GM21717 (cell line): ENCODE data around the gene PHACTR4.
"Not testable (repeated sequence)": the region's sequence is repeated elsewhere in the genome, so short reads cannot be mapped to it uniquely, and the experiment has no call there.

Experiments
- ATAC-seq: cut with Tn5 transposase; IDR thresholded peaks from one replicate; pipeline ENCODE4 v1.9.1; 2021; ENCODE audit warnings: mild to moderate bottlenecking, moderate library complexity; ENCODE audit not compliant: unreplicated experiment

PHACTR4 gene

DNA sequence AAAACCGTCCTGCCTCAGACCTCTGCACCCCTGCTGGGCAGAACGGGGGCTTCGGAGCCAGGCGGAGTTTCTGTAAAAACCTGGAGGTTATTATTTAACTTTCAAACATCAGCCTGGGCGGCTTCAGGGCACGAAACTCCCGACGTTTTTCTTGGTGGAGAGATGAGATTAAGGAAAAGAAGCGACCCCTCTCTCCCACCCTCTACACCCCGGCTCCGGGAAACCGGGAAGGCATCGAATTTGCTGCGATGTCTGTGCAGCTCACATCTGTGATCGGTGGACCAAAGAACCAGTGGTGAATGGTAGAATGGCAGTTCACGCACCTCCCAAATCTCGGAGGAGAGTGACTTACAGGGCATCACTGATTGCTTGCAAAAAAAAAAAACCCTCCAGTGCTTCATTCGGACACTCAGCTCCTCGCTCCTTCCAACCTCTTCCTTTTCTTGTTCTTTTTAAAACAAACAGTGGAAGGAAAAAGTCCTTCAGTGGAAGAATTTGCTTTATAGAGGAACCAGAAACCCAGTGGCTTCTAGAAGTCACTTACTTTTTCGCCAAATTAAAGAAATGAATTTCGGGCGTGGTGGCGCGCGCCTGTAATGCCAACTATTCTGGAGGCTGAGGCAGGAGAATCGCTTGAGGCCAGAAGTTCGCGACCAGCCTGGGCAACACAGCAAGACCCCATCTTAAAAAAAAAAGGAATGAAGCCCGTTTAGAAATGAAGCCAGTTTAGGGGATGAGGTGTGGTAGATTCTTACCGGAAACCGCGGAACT, 884 bp downstream of the PHACTR4 start:
- ATAC-seq: peak; percentile 12

DNA sequence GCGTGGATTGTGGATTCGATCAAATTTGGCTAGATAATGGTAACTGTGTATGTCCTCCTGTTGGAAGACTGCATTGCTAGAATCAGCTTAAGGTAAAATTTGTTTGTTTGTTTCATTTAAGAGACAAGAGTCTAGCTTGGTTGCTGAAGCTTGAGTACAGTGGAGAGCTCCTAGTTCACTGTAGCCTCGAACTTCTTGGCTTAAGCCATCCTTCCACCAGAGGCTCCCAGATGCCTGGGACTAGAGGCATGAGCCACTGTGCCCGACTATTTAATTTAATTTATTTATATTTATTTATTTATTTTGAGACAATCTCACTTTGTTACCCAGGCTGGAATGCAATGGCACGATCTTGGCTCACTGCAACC, 1.5 kb downstream of the PHACTR4 start:
- no peak for ATAC-seq

DNA sequence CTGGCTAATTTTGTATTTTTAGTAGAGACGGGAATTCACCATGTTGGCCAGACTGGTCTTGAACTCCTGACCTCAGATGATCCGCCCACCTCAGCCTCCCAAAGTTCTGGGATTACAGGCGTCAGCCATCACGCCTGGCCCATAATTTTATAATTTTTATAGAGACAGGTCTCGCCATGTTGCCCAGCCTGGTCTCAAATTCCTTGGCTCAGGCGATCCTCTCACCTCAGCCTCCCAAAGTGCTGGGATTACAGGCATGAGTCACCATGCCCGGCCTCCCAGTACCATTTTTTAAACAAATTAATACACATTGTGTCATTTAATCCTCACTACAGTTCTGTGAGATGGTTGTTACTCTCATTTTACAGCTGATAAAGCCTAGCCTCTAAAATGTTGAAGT, 3.9 kb downstream of the PHACTR4 start:
- ATAC-seq: not testable (repeated sequence)

DNA sequence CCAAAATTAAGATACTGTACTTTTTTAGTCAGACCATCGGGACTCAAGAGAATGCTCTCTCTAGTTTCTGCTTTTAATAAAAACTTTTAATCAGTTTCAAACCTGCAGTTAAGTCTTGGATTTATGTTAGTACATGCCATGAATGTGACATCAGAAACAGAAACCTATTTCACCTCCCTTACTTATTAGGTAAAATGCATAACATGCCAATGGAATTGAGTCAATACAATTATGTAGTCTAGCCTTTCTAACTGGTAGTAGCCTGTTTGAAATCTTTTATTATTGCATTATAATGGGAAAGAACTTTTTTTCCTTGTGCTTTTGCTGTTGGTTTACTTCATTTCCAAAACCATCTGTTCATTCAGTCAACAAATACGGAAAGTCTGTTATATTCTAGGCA, 4.8 kb downstream of the PHACTR4 start:
- no peak for ATAC-seq

DNA sequence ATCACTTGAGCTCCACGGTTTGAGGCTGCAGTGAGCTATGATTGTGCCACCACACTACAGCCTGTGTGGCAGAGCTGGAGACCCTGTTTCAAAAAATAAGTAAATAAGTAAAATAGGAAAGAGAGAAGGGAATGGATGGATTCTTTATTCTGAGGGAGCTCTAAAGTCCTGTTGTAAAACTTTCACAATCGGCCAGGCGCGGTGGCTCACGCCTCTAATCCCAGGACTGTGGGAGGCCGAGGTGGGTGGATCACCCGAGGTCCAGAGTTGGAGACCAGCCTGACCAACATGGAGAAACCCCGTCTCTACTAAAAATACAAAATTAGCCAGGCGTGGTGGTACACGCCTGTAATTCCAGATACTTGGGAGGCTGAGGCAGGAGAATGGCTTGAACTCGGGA, 6.1 kb downstream of the PHACTR4 start:
- not testable (repeated sequence) for ATAC-seq

DNA sequence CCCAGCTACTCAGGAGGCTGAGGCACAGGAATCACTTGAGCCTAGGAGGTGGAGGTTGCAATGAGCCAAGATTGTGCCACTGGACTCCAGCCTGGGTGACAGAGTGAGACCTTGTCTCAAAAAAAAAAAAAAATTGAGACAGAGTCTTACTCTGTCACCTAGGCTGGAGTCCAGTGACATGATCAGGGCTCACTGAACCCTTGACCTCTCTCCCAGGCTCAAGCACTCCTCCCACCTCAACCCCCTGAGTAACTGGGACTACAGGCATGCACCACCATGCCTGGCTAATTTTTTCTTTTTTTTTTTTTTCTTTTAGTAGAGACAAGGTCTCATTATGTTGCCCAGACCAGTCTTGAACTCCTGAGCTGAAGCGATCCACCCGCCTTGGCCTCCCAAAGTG, 6.7 kb downstream of the PHACTR4 start:
- not testable (repeated sequence) for ATAC-seq

DNA sequence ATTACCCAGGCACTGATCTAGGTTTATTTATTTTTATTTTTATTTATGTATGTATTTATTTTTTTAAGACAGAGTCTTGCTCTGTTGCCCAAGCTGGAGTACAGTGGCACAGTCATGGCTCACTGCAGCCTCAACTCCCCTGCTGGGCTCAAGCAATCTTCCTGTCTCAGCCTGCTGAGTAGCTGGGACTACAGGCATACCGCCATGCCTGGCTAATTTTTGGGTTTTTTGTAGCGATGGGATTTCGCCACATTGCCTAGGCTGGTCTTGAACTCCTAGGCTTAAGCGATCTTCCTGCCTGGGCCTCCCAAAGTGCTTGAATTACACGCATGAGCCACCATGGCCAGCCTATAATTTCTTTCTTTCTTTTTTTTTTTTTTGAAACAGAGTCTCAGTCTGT, 9.4 kb downstream of the PHACTR4 start:
- ATAC-seq: no peak

DNA sequence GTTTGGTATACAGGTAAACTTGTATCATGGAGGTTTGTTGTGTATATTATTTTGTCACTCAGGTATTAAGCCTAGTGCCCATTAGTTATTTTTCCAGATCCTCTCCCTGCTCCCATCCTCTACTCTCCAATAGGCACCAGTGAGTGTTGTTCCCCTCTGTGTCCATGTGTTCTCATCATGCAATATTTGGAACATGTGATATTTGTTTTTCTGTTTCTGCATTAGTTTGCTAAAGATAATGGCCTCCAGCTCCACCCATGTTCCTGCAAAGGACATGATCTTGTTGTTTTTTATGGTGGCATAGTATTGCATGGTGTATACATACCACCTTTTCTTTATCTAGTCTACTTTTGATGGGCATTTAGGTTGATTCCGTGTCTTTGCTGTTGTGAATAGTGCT, 10.9 kb downstream of the PHACTR4 start:
- no peak for ATAC-seq

DNA sequence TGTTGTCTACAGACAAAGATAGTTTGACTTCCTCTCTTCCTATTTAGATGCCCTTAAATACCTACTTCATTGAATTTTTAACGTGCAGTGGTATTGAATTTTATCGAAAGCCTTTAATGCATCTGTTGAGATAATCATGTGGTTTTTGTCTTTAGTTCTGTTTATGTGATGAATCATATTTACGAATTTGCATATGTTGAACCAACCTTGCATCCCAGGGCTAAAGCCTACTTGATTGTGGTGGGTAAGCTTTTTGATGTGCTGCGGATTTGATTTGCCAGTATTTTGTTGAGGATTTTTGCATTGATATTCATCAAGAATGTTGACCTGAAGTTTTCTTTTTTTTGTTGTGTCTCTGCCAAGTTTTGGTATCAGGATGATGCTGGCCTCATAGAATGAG, 14.2 kb downstream of the PHACTR4 start:
- not testable (repeated sequence) for ATAC-seq

DNA sequence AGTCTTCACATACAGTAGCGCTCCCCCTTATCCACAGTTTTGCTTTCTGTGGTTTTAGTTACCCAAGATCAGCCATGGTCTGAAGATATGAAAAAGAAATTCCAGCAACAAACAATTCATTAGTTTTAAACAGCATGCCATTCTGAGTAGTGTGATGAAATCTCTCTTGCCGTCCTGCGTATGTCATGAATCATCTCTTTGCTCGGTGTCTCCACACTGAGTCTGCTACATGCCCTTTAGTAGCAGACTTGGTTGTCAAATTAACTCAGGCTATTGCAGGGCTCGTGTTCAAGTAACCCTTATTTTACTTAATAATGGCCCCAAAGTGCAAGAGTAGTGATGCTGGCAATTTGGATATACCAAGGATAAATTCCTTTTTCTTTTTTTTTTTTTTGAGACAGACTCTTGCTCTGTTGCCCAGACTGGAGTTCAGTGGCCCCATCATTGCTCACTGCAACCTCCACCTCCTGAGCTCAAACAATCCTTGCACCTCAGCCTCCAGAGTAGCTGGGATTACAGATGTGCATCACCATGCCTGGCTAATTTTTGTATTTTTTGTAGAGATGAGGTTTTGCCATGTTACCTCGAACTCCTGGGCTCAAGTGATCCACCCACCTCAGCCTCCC, 22.6 kb downstream of the PHACTR4 start:
- no peak for ATAC-seq

DNA sequence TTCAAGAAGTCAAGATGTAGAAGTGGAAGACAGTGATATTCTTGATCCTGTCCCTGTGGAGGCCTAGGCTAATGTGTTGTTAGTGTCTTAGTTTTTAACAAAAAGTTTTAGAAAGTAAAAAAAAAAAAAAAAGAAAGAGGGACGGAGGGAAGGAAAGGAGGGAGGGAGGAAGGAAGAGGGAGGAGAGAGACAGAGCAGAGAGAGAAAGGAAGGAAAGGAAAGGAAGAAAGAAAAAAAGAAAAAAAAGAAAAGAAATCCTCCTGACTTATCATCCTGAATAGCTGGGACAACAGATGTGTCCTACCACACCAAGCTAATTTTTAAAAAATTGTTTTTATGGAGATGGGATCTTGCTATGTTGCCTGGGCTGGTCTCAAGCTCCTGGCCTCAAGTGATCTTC, 24.6 kb downstream of the PHACTR4 start:
- no peak for ATAC-seq

DNA sequence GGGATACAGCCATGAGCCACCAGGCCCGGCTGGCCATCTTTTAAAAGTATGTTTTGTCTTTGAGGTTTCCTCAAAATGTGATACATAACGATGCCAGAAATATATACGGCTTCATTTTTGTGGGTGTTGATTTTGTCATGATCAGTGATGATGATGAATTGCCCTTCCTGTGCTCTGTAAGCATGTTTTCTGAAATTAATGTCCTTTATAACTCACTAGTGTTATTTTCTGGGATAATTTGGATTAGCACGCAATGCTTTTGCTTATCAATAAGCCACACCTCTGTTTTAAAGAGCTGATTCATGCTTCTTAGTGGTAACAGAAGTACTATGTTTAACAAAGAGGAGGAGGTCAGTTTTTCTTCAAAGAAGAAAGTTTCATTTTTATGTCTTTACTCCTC, 25.6 kb downstream of the PHACTR4 start:
- no peak for ATAC-seq

DNA sequence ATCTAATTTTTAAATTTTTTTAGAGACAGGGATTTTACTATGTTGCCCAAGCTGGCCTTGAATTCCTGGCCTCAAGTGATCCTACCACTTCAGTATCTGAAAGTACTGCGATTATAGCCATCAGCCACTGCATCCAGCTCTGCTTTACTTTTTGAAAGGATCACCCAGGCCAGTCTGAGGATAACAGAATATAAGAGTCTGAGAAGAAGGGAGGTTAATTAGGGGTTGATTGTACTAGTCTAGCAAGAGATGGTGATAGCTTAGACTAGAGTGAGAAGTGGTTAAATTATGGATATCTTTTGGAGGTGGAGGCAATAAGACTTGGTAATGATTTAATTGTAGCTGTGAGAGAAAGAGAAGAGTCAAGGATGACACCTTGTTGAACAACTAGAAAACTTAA, 32.2 kb downstream of the PHACTR4 start:
- no peak for ATAC-seq

DNA sequence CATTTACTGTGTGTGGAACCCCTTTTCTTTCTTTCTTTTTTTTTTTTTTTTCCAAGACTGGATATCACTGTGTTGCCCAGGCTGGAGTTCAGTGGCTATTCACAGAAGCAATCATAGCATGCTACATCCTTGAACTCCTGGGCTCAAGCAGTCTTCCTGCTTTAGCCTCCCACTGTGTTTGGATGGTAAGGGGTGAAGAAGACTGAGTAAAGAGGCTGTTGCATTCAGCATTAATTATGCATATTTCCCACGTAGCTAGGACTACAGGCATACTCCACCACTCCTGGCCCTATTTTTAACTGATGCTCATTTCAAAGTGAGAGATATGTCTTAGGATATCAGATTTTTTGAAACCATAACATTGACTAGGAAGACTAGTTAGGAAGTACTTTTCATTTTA, 39.5 kb downstream of the PHACTR4 start:
- ATAC-seq: no peak

DNA sequence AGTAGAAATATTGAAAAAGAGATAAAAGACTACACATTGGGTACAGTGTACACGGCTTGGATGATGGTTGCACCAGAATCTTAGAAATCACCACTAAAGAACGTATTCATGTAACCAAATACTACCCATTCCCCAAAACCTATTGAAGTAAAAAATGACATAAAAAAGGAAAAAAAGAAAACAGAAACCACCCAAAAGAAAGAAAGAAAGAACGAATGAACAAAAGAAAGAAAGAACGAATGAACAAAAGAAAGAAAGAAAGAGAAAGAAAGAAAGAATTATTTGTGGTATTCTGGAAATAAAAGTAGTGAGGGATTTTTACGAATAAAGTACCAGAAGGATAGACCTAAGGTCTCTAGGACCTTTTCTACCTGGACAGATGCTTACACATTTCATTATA, 42.1 kb downstream of the PHACTR4 start:
- ATAC-seq: no peak

DNA sequence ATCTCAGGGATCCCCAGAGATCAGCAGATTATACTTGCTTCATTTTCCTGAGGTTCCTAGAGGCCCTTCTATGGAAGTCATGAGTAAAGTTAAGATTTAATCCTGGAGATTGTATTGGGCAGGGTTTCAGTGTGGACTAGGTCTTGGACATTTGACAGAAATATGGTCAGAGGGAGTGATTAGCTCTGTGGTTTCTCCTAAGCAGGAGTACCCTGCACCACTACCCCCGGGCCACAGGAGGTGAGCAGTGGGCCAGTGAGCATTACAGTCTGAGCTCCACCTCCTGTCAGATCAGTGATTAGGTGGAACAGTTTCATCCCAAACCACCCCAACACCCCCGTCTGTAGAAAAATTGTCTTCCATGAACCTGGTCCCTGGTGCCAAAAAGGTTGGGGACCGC, 43.2 kb downstream of the PHACTR4 start:
- no peak for ATAC-seq

DNA sequence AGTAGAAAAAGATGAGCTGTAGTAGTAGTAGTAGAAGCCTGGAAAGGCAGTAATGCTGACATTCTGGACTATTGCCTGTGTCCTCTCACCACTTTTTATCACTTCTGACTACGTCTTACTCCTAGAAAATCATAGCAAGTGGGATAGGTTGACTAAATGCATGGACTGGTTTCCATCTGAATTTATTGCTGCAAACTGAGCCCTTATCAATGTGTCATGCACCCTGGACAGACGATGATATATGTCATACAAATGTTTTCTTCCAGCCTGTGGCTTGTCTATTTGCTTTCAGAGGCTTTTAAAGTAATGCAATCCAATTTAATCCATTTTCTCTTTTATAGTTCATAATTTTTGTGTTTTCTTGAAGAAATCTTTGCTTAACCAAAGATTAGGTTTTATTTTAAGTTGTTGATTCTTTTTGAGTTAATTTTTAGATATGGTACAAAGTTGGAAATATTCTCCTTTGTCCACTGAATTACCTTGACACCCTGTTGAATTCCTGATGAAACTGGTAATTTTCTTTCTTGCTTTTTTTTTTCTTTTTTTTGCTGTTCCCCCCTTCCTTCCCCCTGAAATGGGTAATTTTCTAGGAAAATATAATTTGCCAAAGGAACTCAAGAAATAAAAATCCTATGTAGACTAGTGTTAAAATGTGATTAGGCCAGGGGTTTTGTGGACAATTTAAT, 47.1 kb downstream of the PHACTR4 start:
- ATAC-seq: no peak

DNA sequence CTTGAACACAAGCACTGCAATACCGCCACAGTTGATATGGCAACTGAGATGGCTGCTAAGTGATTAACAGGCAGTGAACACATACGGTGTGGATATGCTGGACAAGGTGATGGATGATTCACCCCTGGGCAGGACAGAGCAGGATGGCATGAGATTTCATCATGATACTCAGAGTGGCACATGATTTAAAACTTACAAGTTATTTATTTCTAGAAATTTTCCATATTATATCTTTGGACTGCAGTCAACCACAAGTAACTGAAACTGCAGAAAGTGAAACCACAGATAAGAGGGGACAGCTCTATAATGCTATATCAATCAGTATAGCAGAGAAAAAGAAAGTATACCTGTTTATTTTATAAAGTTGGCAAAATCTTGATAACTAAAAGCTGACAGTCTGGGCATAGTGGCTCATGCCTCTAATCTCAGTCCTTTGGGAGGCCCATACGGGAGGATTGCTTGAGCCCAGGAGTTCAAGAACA, 47.9 kb downstream of the PHACTR4 start:
- no peak for ATAC-seq

DNA sequence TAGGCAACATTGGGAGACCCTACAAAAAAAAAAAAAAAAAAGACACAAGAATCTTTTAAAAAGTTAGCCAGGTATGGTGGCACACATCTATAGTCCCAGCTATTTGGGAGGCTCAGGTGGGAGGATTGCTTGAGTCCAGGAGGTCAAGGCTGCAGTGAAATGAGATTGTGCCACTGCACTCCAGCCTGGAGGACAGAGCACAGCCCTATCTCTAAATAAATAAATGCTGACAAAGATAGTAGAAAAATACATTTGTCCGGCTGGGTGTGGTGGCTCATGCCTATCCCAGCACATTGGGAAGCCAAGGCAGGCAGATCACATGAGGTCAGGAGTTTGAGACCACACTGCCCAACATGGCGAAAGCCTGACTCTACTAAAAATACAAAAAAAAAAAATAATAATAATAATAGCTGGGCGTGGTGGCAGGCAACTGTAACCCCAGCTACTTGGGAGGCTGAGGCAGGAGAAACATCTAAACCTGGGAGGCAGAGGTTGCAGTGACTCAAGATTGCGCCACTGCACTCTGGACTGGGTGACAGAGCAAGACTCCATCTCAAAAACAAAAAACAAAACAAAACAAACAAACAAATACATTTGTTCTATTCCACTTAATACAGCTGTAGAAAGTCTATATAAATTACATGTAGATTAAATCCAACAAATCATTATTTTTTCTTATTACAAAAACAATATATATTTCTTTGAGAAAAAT, 48.5 kb downstream of the PHACTR4 start:
- no peak for ATAC-seq

DNA sequence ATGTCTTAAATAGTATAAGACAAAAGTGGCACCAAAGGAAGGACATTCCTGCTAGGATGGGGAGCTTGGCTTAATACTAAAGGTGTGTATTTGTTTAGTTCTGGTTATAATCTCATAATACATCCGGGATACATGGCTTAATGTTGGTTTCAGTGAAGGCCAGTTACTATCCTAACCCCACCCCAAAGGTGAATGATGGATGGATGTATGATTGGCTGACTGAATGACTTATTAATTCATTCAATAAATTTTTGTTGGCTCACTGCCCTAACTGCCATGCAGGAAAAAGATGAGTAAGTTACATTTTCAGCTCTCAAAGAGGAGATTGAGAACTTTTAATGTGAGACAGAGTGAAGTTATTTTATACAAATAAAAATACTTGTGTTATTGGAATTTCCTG, 52.2 kb downstream of the PHACTR4 start:
- no peak for ATAC-seq

DNA sequence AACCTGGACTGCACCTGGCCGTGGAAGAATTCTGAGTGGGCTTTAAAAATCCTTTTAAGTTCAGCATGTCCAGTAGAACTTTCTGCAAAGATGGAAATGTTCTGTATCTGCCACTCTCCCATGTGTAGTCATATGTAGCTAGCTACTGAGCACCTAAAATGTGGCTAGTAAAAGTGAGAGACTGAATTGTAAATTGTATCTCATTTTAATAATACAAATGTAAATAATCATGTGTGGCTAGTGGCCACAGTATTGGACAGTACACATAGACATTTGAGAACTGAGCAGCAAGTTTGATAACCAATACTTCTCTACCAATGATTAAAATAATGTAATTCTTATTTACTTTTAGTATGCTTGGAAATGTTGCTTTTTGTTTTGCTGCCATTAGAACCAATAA, 57.3 kb downstream of the PHACTR4 start:
- ATAC-seq: no peak
